ENCODE measurements around the gene TULP3.

The TULP3 gene

DNA sequence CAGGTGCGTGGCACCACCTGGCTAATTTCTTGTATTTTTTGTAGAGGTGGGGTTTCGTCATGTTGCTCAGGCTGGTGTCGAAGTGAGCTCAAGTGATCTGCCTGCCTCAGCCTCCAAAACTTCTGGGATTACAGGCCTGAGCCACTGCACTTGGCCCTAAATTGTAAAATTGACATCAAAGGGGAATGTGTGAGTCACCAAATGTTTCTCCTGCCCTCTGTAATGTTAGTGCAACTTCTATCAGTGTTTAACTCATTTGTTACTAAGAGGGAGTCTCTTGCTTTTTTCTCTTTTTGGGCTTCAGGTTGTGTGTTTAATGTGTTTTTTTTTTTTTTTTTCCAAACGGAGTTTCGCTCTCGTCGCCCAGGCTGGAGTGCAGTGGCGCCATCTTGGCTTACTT is 2.3 kb downstream of the TULP3 start (continued):
- TF ChIP-seq, protein P1, sequence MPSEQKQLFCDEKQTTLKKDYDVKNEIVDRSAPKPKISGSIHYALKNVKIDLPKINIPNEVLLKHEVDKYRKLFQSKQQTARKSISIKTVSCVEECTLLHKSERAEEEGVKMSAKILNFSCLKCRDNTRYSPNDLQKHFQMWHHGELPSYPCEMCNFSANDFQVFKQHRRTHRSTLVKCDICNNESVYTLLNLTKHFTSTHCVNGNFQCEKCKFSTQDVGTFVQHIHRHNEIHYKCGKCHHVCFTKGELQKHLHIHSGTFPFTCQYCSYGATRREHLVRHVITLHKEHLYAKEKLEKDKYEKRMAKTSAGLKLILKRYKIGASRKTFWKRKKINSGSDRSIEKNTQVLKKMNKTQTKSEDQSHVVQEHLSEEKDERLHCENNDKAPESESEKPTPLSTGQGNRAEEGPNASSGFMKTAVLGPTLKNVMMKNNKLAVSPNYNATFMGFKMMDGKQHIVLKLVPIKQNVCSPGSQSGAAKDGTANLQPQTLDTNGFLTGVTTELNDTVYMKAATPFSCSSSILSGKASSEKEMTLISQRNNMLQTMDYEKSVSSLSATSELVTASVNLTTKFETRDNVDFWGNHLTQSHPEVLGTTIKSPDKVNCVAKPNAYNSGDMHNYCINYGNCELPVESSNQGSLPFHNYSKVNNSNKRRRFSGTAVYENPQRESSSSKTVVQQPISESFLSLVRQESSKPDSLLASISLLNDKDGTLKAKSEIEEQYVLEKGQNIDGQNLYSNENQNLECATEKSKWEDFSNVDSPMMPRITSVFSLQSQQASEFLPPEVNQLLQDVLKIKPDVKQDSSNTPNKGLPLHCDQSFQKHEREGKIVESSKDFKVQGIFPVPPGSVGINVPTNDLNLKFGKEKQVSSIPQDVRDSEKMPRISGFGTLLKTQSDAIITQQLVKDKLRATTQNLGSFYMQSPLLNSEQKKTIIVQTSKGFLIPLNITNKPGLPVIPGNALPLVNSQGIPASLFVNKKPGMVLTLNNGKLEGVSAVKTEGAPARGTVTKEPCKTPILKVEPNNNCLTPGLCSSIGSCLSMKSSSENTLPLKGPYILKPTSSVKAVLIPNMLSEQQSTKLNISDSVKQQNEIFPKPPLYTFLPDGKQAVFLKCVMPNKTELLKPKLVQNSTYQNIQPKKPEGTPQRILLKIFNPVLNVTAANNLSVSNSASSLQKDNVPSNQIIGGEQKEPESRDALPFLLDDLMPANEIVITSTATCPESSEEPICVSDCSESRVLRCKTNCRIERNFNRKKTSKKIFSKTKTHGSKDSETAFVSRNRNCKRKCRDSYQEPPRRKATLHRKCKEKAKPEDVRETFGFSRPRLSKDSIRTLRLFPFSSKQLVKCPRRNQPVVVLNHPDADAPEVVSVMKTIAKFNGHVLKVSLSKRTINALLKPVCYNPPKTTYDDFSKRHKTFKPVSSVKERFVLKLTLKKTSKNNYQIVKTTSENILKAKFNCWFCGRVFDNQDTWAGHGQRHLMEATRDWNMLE (tag by site-specific recombination; conservative IDR thresholded peaks at IDR 0.05; ENCODE audit: low read depth): no peak
- no peak for TF ChIP-seq YY1 (tag by site-specific recombination; IDR thresholded peaks at IDR 0.05)
- no peak for TF ChIP-seq BCL11A (tag by site-specific recombination; IDR thresholded peaks at IDR 0.05; ENCODE audit: low read depth)
- no peak for TF ChIP-seq ZNF157 (tag by site-specific recombination; IDR thresholded peaks at IDR 0.05)
- TF ChIP-seq ZNF777 (tag by site-specific recombination; IDR thresholded peaks at IDR 0.05; ENCODE audit: borderline replicate concordance): no peak
- no peak for TF ChIP-seq ZNF473 (tag by site-specific recombination; IDR thresholded peaks at IDR 0.05)
- TF ChIP-seq ZNF792 (tag by site-specific recombination; IDR thresholded peaks at IDR 0.05): no peak
- no peak for TF ChIP-seq ZNF133 (tag by site-specific recombination; IDR thresholded peaks at IDR 0.05)
- no peak for TF ChIP-seq ZNF24 (tag by site-specific recombination; IDR thresholded peaks at IDR 0.05)
- no peak for TF ChIP-seq ZNF350 (tag by site-specific recombination; IDR thresholded peaks at IDR 0.05)
- no peak for TF ChIP-seq ZNF785 (tag by site-specific recombination; IDR thresholded peaks at IDR 0.05)
- no peak for TF ChIP-seq MEIS1 (CRISPR knock-in tag; IDR thresholded peaks at IDR 0.05; ENCODE audit: borderline replicate concordance)
- TF ChIP-seq, protein P2, sequence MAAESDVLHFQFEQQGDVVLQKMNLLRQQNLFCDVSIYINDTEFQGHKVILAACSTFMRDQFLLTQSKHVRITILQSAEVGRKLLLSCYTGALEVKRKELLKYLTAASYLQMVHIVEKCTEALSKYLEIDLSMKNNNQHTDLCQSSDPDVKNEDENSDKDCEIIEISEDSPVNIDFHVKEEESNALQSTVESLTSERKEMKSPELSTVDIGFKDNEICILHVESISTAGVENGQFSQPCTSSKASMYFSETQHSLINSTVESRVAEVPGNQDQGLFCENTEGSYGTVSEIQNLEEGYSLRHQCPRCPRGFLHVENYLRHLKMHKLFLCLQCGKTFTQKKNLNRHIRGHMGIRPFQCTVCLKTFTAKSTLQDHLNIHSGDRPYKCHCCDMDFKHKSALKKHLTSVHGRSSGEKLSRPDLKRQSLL (tag by site-specific recombination; IDR thresholded peaks at IDR 0.05): no peak
- TF ChIP-seq ZBTB21 (tag by site-specific recombination; IDR thresholded peaks at IDR 0.05): peak; percentile 19; the same call in 1 of the 2 replicates
- TF ChIP-seq ZNF248 (tag by site-specific recombination; IDR thresholded peaks at IDR 0.05): no peak
- TF ChIP-seq ZNF639 (tag by site-specific recombination; IDR thresholded peaks at IDR 0.05): no peak
- TF ChIP-seq PRDM1 (tag by site-specific recombination; IDR thresholded peaks at IDR 0.05): peak; percentile 64; the same call in 1 of the 2 replicates
- TF ChIP-seq, protein P3, sequence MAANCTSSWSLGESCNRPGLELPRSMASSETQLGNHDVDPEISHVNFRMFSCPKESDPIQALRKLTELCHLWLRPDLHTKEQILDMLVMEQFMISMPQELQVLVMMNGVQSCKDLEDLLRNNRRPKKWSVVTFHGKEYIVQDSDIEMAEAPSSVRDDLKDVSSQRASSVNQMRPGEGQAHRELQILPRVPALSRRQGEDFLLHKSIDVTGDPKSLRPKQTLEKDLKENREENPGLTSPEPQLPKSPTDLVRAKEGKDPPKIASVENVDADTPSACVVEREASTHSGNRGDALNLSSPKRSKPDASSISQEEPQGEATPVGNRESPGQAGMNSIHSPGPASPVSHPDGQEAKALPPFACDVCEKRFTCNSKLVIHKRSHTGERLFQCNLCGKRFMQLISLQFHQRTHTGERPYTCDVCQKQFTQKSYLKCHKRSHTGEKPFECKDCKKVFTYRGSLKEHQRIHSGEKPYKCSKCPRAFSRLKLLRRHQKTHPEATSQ (tag by site-specific recombination; IDR thresholded peaks at IDR 0.05): no peak
- TF ChIP-seq, protein P4, sequence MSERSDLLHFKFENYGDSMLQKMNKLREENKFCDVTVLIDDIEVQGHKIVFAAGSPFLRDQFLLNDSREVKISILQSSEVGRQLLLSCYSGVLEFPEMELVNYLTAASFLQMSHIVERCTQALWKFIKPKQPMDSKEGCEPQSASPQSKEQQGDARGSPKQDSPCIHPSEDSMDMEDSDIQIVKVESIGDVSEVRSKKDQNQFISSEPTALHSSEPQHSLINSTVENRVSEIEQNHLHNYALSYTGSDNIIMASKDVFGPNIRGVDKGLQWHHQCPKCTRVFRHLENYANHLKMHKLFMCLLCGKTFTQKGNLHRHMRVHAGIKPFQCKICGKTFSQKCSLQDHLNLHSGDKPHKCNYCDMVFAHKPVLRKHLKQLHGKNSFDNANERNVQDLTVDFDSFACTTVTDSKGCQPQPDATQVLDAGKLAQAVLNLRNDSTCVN (tag by site-specific recombination; optimal IDR thresholded peaks at IDR 0.05): no peak
- peak; percentile 19; the same call in 1 of the 2 replicates for TF ChIP-seq ZBTB17 (tag by site-specific recombination; IDR thresholded peaks at IDR 0.05)
- TF ChIP-seq ZNF561 (tag by site-specific recombination; IDR thresholded peaks at IDR 0.05; ENCODE audit: borderline replicate concordance): no peak
- TF ChIP-seq, protein P5, sequence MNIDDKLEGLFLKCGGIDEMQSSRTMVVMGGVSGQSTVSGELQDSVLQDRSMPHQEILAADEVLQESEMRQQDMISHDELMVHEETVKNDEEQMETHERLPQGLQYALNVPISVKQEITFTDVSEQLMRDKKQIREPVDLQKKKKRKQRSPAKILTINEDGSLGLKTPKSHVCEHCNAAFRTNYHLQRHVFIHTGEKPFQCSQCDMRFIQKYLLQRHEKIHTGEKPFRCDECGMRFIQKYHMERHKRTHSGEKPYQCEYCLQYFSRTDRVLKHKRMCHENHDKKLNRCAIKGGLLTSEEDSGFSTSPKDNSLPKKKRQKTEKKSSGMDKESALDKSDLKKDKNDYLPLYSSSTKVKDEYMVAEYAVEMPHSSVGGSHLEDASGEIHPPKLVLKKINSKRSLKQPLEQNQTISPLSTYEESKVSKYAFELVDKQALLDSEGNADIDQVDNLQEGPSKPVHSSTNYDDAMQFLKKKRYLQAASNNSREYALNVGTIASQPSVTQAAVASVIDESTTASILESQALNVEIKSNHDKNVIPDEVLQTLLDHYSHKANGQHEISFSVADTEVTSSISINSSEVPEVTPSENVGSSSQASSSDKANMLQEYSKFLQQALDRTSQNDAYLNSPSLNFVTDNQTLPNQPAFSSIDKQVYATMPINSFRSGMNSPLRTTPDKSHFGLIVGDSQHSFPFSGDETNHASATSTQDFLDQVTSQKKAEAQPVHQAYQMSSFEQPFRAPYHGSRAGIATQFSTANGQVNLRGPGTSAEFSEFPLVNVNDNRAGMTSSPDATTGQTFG (tag by site-specific recombination; IDR thresholded peaks at IDR 0.05; ENCODE audit: borderline replicate concordance): no peak
- peak; percentile 51; the same call in 1 of the 2 replicates for TF ChIP-seq ZNF660 (tag by site-specific recombination; IDR thresholded peaks at IDR 0.05)
- TF ChIP-seq ZNF10 (tag by site-specific recombination; IDR thresholded peaks at IDR 0.05): no peak
- TF ChIP-seq, protein P6, sequence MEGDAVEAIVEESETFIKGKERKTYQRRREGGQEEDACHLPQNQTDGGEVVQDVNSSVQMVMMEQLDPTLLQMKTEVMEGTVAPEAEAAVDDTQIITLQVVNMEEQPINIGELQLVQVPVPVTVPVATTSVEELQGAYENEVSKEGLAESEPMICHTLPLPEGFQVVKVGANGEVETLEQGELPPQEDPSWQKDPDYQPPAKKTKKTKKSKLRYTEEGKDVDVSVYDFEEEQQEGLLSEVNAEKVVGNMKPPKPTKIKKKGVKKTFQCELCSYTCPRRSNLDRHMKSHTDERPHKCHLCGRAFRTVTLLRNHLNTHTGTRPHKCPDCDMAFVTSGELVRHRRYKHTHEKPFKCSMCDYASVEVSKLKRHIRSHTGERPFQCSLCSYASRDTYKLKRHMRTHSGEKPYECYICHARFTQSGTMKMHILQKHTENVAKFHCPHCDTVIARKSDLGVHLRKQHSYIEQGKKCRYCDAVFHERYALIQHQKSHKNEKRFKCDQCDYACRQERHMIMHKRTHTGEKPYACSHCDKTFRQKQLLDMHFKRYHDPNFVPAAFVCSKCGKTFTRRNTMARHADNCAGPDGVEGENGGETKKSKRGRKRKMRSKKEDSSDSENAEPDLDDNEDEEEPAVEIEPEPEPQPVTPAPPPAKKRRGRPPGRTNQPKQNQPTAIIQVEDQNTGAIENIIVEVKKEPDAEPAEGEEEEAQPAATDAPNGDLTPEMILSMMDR (tag by site-specific recombination; IDR thresholded peaks at IDR 0.05): no peak
- TF ChIP-seq ZNF548 (tag by site-specific recombination; IDR thresholded peaks at IDR 0.05): no peak
- no peak for TF ChIP-seq ZFHX2 (tag by site-specific recombination; conservative IDR thresholded peaks at IDR 0.05)
